ENCODE measurements around the gene CCNE1.

Gene CCNE1

GRCh38 chr19:29873024-29873800, 61.4 kb downstream of the CCNE1 start:
- in situ Hi-C loops (cut with MboI; ENCODE audit: low sequenced_read_pairs), result loop anchor here (10.0 to 25.0 kb wide), 2 partner anchors 138 to 261 kb away; partner anchors contain the start of gene POP4
